Airway epithelial cell (primary cell): Measurements from ENCODE around the gene TENT4A. TPM values are rescaled to one million over a fixed set of nuclear protein-coding genes. Genes with fewer than 3 reads are reported as not detected.

Experiments used
- total RNA-seq: library from RNA; depleted of rRNA; stranded (reverse); fragments of >200 nt; gene quantifications from 2 replicates; pipeline ENCODE4 v1.2.3, GENCODE V29; 2015

Gene TENT4A
- total RNA-seq: 11.3 and 16.4 TPM in 2 replicates

DNA sequence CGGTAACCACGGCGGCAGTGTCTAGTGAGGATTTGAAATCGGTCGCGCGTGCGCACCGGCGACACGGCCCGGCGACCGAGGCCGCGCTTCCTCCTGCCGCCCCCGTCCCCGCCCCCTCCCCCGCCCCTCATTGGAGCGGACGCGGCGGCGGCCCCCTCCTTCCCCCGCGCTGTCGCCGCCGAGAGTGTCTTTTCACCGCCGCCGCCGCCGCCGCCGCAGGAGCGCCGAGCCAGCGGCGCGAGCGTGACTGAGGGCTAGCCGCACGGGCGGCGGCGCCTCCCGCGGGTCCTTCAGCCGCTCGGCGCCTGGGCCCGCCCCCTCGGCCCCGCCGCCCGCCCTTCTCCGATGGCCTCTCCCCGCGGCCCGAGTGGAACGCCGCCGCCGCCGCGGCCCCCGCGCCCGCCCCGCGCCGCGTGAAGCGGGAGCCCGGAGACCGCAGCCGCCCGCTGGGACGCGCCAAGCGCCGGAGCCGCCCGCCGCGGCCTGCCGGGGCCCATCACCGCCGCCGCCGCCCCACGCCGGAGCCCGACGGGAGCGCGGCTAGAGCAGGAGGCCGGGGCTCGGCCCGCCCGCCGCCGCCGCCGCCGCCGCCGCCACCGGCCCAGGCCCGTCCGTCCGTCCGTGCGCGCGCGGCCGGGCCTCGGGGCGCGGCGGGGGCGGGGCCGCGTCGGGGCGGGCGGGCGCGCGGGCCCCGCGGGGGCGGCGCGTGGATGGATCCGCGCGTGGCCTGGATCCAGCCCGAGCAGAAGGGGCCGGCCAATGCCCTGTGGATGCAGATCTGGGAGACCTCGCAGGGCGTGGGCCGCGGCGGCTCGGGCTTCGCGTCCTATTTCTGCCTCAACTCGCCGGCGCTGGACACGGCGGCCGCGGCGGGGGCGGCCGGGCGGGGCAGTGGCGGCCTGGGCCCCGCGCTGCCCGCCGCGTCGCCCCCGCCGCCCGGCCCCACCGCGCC, at the start of gene TENT4A:
Gene TENT4A, plus strand, starts transcription at position 159 of the 952 bp plus-strand sequence. Its CDS starts 552 bp downstream, at position 711.

Other genes with a start within 250 kb of the TENT4A start
- 57.3 and 66.4 TPM in 2 replicates for gene NSUN2, start 80.4 kb upstream of the TENT4A start, total RNA-seq
- 29.2 and 32.1 TPM in 2 replicates for gene SRD5A1, start 80.0 kb upstream of the TENT4A start, total RNA-seq